Endothelial cell of umbilical vein (primary cell): ENCODE results near the gene STN1. TPM values are rescaled to one million over a fixed set of nuclear protein-coding genes. Genes with fewer than 3 reads are reported as not detected.

ENCODE experiments used
- BruUV-seq: library from RNA; stranded (reverse); fragments of 400-500 nt; replicated peaks from 2 replicates; lab custom pipeline; 2021; lab: Mats Ljungman, UMichigan
- CTCF ChIA-PET: fragments of 300-600, 350-600 bp; sonication (Branson Sonifier 250); formaldehyde crosslinking; loops from one replicate; lab custom pipeline; 2021; ENCODE audit warnings: antibody characterized with exemption, inconsistent platforms; lab: Charles Lee
- POLR2A ChIA-PET: fragments of 300-600, 350-600 bp; sonication (Branson Sonifier 250); formaldehyde crosslinking; loops from one replicate; lab custom pipeline; 2021; ENCODE audit warnings: antibody characterized with exemption, inconsistent platforms; lab: Charles Lee
- DNase-seq: peaks from one replicate; pipeline ENCODE4 v3.0.0-alpha.2; 2011; ENCODE audit warnings: low read depth, low spot score
- FAIRE-seq: peaks from 2 replicates; lab custom pipeline; 2011; peaks lifted over from hg19 to GRCh38; lab: Jason Lieb, UNC
- H2AFZ ChIP-seq: 2 replicates; pipeline ENCODE4 v1.6.0; 2012; ENCODE audit warnings: low read depth, low read length, control low read depth, inconsistent platforms
- H3K27ac ChIP-seq: 2 replicates; pipeline ENCODE4 v1.5.1; 2011; ENCODE audit warnings: low read depth, mild to moderate bottlenecking, control low read depth, low read length, moderate library complexity; ENCODE audit not compliant: insufficient read depth
- H3K27me3 ChIP-seq, 2 experiments: 2 replicates each; pipeline versions ENCODE4 v1.6.0 to v1.6.1; 2011; ENCODE audit warnings: low read length in 2 of 2, mixed read lengths in 1 of 2; ENCODE audit not compliant: control insufficient read depth in 2 of 2, insufficient read depth in 2 of 2
- H3K36me3 ChIP-seq, 2 experiments: 2 replicates in 1 of 2; 3 replicates in 1 of 2; pipeline ENCODE4 v1.5.1; 2011; ENCODE audit warnings: low read length in 2 of 2, mild to moderate bottlenecking in 1 of 2, moderate library complexity in 1 of 2; ENCODE audit not compliant: control insufficient read depth in 2 of 2, insufficient read depth in 2 of 2; ENCODE audit errors: extremely low read depth in 1 of 2
- H3K4me1 ChIP-seq: 3 replicates; pipeline ENCODE4 v1.5.1; 2011; ENCODE audit warnings: mild to moderate bottlenecking, low read length; ENCODE audit not compliant: control insufficient read depth, insufficient read depth; ENCODE audit errors: extremely low read depth
- H3K4me2 ChIP-seq: 2 replicates; pipeline ENCODE4 v1.6.1; 2011; ENCODE audit warnings: low read length, control low read depth, mixed read lengths; ENCODE audit not compliant: insufficient read depth
- H3K4me3 ChIP-seq, 3 experiments: fragments of 200-600 bp in 1 of 3; sonication (generic), shearing (Covaris generic) in 1 of 3; replicated peaks in 1 of 3; 2 replicates each; pipeline ENCODE4 v1.5.1; 2011 to 2016; ENCODE audit warnings: control low read depth in 3 of 3, low read length in 3 of 3, mild to moderate bottlenecking in 2 of 3, inconsistent platforms in 1 of 3, low read depth in 1 of 3, moderate library complexity in 1 of 3; ENCODE audit not compliant: insufficient read depth in 1 of 3
- H3K79me2 ChIP-seq: 2 replicates; pipeline ENCODE4 v1.6.0; 2012; ENCODE audit warnings: low read length, inconsistent platforms; ENCODE audit not compliant: control insufficient read depth, insufficient read depth
- H3K9ac ChIP-seq: replicated peaks from 2 replicates; pipeline ENCODE3; 2011; ENCODE audit warnings: low read length, control low read depth; ENCODE audit not compliant: insufficient read depth; ENCODE audit errors: extremely low read depth
- H3K9me1 ChIP-seq: replicated peaks from 3 replicates; pipeline ENCODE4 v1.6.0; 2011; ENCODE audit warnings: mild to moderate bottlenecking, low read length; ENCODE audit not compliant: control insufficient read depth, insufficient read depth; ENCODE audit errors: extremely low read depth
- H3K9me3 ChIP-seq: replicated peaks from 2 replicates; pipeline ENCODE4 v1.5.1; 2012; ENCODE audit warnings: low read length, inconsistent platforms; ENCODE audit not compliant: control insufficient read depth, insufficient read depth
- H4K20me1 ChIP-seq: replicated peaks from 2 replicates; pipeline ENCODE3; 2011; ENCODE audit warnings: mild to moderate bottlenecking, low read length; ENCODE audit not compliant: control insufficient read depth, insufficient read depth; ENCODE audit errors: extremely low read depth
- CTCF ChIP-seq, 2 donors: IDR thresholded peaks; 1 replicate in 1 of 2; 2 replicates in 1 of 2; pipeline ENCODE4 v1.5.1; 2011; ENCODE audit warnings: low read length in 2 of 2, mild to moderate bottlenecking in 2 of 2, moderate library complexity in 2 of 2, control low read depth in 1 of 2, inconsistent platforms in 1 of 2, low read depth in 1 of 2; ENCODE audit not compliant: insufficient read depth in 1 of 2; ENCODE audit errors: extremely low read depth in 1 of 2
- EZH2 ChIP-seq: IDR thresholded peaks from 2 replicates; pipeline ENCODE4 v1.6.1; 2012; ENCODE audit warnings: borderline replicate concordance, low read depth, mild to moderate bottlenecking, moderate library complexity, low read length, inconsistent platforms; ENCODE audit not compliant: severe bottlenecking
- FOS ChIP-seq: IDR thresholded peaks from 2 replicates; pipeline ENCODE4 v1.6.1; 2011; ENCODE audit warnings: mild to moderate bottlenecking, low read length, moderate library complexity, borderline replicate concordance; ENCODE audit not compliant: insufficient read depth
- GATA2 ChIP-seq: IDR thresholded peaks from 2 replicates; pipeline ENCODE4 v1.7.0; 2011; ENCODE audit warnings: low read depth, mild to moderate bottlenecking, moderate library complexity, mixed read lengths, low read length; ENCODE audit not compliant: insufficient read length, insufficient read depth
- JUN ChIP-seq: IDR thresholded peaks from 2 replicates; pipeline ENCODE4 v1.6.1; 2011; ENCODE audit warnings: borderline replicate concordance, low read depth; ENCODE audit not compliant: insufficient read length, insufficient read depth
- MYC ChIP-seq: IDR thresholded peaks from one replicate; pipeline ENCODE4 v1.6.1; 2011; ENCODE audit warnings: mild to moderate bottlenecking, low read depth, low read length
- POLR2A ChIP-seq: IDR thresholded peaks from 2 replicates; pipeline ENCODE4 v1.6.1; 2012; ENCODE audit warnings: low read depth, mild to moderate bottlenecking, control low read depth, low read length
- POLR2AphosphoS5 ChIP-seq: IDR thresholded peaks from 2 replicates; pipeline ENCODE4 v1.6.1; 2012; ENCODE audit warnings: low read depth, mild to moderate bottlenecking, control low read depth, low read length, moderate library complexity; ENCODE audit not compliant: insufficient read depth
- dilution Hi-C: fragments of 300-500 bp; cut with MboI; formaldehyde crosslinking; loops from one replicate; pipeline ENCODE4 v1.15.0; 2019; ENCODE audit warnings: low sequenced_read_pairs; ENCODE audit not compliant: extremely low pct_ligation_motif_present
- intact Hi-C: fragments of 100-400 bp; cut with micrococcal nuclease; formaldehyde crosslinking; loops from one replicate; pipeline ENCODE4 v1.10.0; 2022
- polyA plus RNA-seq, 4 experiments: library from polyadenylated mRNA; depleted of rRNA in 3 of 4; stranded (reverse) in 3 of 4; unstranded in 1 of 4; fragments of >200 nt; gene quantifications; 2 replicates each; pipeline versions ENCODE4 v1.2.1 to v1.2.3, GENCODE V29; 2011 to 2012; ENCODE audit warnings: missing spikeins in 1 of 4
- total RNA-seq: library from RNA; stranded (reverse); gene quantifications from 2 replicates; pipeline ENCODE4 v1.2.3, GENCODE V29; 2021
- TF ChIP-seq, protein P1 (sequence below): IDR thresholded peaks from 2 replicates; pipeline ENCODE4 v1.6.1; 2011; ENCODE audit not compliant: insufficient read depth, insufficient read length

Gene STN1
- total and polyA plus RNA-seq, 2 donors (not counting 3 experiments of a cell fraction or from before 2014, with no cell fraction given): 10.8 to 15.3 TPM

- no peak for DNase-seq
Observed at GRCh38 chr10:103838070-103838395, 80.0 kb downstream of the STN1 start.

More at GRCh38 chr10:103838070-103838395, 80.0 kb downstream of the STN1 start:
- CTCF ChIA-PET: interaction anchor here (0.7 to 1.7 kb wide), 3 partner anchors 10 to 26 kb away, joined by 3 to 6 read pairs (median 4); no protein-coding TSS in a partner anchor
- Histone ChIP-seq H3K9ac (no peak overlapping the region), H3K9me3 (no peaks in the 10 kb centered on the region), H3K79me2 (no peaks in the 10 kb centered on the region), H3K27ac (no peak overlapping the region), H2AFZ (no peak overlapping the region), H3K4me3 (no peak overlapping the region), H3K4me1 (no peaks in the 10 kb centered on the region), H3K4me2 (no peak overlapping the region), H3K27me3 (no peaks in the 10 kb centered on the region), H3K36me3 (no peaks in the 10 kb centered on the region), H4K20me1 (no peaks in the 10 kb centered on the region), H3K9me1 (no peaks in the 10 kb centered on the region)
- POLR2A ChIA-PET: no interaction called here
- TF ChIP-seq EZH2: no peak
- no peak for TF ChIP-seq FOS
- TF ChIP-seq, protein P1, sequence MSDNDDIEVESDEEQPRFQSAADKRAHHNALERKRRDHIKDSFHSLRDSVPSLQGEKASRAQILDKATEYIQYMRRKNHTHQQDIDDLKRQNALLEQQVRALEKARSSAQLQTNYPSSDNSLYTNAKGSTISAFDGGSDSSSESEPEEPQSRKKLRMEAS: no peak
- no peak for TF ChIP-seq POLR2A
- no peak for TF ChIP-seq CTCF (IDR thresholded peaks at IDR 0.05; ENCODE audit: extremely low read depth in 1 of 2, insufficient read depth in 1 of 2, low read depth in 1 of 2, low read length in 2 of 2)
- no peak for TF ChIP-seq GATA2
- TF ChIP-seq MYC: no peak
- no peak for TF ChIP-seq POLR2AphosphoS5
- no peak for TF ChIP-seq JUN
- BruUV-seq: no TSS peak
- FAIRE-seq: no peak
- dilution Hi-C loops: no loop called here
- intact Hi-C loops: no loop called here
